ENCODE measurements around the gene PRRX2. TPM values are rescaled to one million over a fixed set of nuclear protein-coding genes. Genes with fewer than 3 reads are reported as not detected.

PRRX2 gene
- total RNA-seq, 1 experiment from 2014 or later: 12.7 TPM

DNA sequence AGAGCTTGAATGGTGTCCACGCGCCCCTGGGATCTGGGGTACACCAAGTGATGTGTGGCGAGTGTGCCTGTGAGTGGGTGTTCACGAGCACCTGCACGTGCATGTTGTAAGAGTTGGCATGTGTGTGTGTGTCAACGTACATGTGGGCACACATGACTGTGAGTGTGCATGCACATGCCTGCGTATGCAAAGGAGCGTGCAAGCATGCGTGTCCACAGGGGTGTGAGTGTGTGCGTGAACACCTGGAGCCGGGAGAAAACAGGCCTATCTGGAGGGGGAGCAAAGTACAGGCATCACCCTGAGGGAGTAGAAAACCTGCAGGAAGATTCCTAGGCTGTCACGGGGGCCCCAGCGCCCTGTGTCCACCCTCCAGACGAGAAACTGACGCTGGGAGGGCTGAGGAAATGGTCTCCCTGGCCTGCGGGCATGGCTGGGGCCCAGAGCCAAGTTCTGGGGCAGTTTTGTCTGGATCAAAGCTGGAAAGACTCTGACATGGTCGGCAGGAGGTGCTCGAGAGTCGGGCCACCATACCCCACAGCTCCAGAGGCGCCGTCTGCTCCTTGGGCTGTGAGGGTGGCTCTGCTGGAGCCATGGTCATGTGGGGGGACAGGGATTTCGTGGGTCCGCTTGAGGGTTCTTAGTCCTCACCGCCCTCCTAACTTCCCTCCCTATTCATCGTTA, 55.6 kb downstream of the PRRX2 start:
- POLR2A ChIA-PET (ENCODE audit: low non-redundant PET): no interaction called here
- no peak overlapping the region for H3K27ac ChIP-seq (ENCODE audit: low read depth, low read length, poor library complexity, severe bottlenecking)
- H3K27me3 ChIP-seq (replicated peaks; ENCODE audit: insufficient read depth, low read depth, low read length, poor library complexity): no peaks in the 10 kb centered on the region
- no peak for DNase-seq (ENCODE audit: low spot score)
- no peak overlapping the region for H3K4me3 ChIP-seq (ENCODE audit: low read depth, low read length, poor library complexity, severe bottlenecking)
- H3K4me1 ChIP-seq (ENCODE audit: insufficient read depth, low read length, poor library complexity, severe bottlenecking): peaks cover 8% of the 10 kb centered on the region
- intact Hi-C loops (cut with micrococcal nuclease; ENCODE audit: unreplicated experiment): no loop called here
- H3K9me3 ChIP-seq (ENCODE audit: low read depth, low read length, poor library complexity, severe bottlenecking): no peaks in the 10 kb centered on the region
- TF ChIP-seq EZH2 (IDR thresholded peaks at IDR 0.05; ENCODE audit: borderline replicate concordance, low read depth, low read length, poor library complexity, severe bottlenecking): no peak
- TF ChIP-seq, protein P1, sequence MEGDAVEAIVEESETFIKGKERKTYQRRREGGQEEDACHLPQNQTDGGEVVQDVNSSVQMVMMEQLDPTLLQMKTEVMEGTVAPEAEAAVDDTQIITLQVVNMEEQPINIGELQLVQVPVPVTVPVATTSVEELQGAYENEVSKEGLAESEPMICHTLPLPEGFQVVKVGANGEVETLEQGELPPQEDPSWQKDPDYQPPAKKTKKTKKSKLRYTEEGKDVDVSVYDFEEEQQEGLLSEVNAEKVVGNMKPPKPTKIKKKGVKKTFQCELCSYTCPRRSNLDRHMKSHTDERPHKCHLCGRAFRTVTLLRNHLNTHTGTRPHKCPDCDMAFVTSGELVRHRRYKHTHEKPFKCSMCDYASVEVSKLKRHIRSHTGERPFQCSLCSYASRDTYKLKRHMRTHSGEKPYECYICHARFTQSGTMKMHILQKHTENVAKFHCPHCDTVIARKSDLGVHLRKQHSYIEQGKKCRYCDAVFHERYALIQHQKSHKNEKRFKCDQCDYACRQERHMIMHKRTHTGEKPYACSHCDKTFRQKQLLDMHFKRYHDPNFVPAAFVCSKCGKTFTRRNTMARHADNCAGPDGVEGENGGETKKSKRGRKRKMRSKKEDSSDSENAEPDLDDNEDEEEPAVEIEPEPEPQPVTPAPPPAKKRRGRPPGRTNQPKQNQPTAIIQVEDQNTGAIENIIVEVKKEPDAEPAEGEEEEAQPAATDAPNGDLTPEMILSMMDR (conservative IDR thresholded peaks at IDR 0.05; ENCODE audit: low read depth, low read length): no peak; the same call in 1 of the 2 replicates
- H3K36me3 ChIP-seq (ENCODE audit: insufficient read depth, low read length, poor library complexity, severe bottlenecking): no peaks in the 10 kb centered on the region
- BruUV-seq (replicated peaks): no TSS peak
- CTCF ChIA-PET: no interaction called here

DNA sequence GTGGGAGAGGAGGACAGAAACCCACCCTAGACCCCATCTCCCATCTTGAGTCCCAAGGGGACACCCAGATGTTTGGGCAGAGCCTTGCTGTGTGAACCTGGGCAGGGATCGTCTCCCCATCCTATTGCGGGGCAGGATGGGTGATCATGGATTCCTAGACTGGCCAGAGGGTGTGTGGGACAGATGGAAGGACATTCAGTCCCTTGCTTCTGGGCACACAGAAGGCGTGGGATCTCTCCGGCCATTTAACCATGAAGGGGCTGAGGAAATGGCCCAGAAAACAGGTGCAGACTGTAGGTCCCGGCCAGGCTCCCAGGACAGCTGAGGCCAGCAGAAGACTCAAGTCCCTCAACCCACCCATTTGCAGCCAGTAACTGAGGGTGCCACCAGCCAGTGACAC, 57.5 kb downstream of the PRRX2 start:
- H3K36me3 ChIP-seq (ENCODE audit: insufficient read depth, low read length, poor library complexity, severe bottlenecking): no peaks in the 10 kb centered on the region
- CTCF ChIA-PET: no interaction called here
- BruUV-seq (replicated peaks): no TSS peak
- TF ChIP-seq, protein P1 (conservative IDR thresholded peaks at IDR 0.05; ENCODE audit: low read depth, low read length): no peak
- TF ChIP-seq EZH2 (IDR thresholded peaks at IDR 0.05; ENCODE audit: borderline replicate concordance, low read depth, low read length, poor library complexity, severe bottlenecking): no peak
- H3K4me1 ChIP-seq (ENCODE audit: insufficient read depth, low read length, poor library complexity, severe bottlenecking): peaks cover 21% of the 10 kb centered on the region
- no peaks in the 10 kb centered on the region for H3K9me3 ChIP-seq (ENCODE audit: low read depth, low read length, poor library complexity, severe bottlenecking)
- H3K27me3 ChIP-seq (replicated peaks; ENCODE audit: insufficient read depth, low read depth, low read length, poor library complexity): no peaks in the 10 kb centered on the region
- no peak for DNase-seq (ENCODE audit: low spot score)
- H3K4me3 ChIP-seq (ENCODE audit: low read depth, low read length, poor library complexity, severe bottlenecking): no peak overlapping the region
- no peak overlapping the region for H3K27ac ChIP-seq (ENCODE audit: low read depth, low read length, poor library complexity, severe bottlenecking)
- POLR2A ChIA-PET (ENCODE audit: low non-redundant PET): no interaction called here
- intact Hi-C loops (cut with micrococcal nuclease; ENCODE audit: unreplicated experiment): no loop called here

DNA sequence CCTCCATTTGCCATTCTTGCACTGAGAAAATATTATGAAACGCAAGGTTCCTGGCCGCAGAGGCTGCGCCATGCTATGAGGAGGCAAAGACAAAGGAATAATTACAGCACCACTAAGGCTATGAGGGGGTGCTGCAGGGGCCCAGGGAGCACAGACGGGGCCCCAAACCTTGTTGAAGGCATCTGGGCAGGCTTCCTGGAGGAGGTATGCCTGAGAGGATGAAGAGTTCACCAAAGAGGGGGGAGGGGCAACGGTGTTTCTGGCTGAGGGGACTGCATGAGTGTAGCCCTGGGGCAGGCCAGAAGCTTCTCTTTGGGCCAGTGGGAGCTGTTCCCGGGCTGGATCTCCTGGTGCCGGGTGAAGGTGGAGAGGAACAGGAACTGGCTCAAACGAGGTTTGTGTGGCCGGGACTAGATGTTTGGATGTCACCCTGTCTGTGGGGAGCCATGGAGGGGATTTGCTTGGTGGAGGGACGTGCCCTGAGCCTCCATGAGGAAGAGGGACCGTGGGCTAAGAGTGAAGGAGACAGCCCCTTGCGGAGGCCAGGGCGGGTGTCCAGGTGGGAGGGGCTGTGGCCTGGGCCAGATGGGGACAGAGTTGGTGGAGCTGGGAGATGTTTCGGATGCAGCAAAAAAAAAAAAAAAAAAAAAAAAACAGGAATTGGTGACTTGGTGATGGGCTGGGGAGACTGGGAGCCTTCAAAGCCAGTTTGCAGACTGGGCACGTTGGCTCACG, 59.2 kb downstream of the PRRX2 start:
- H3K27ac ChIP-seq (ENCODE audit: low read depth, low read length, poor library complexity, severe bottlenecking): no peak overlapping the region
- ChIA-PET CTCF (interaction anchor here (0.6 kb wide), 2 partner anchors 23 to 66 kb away, joined by 8 to 13 read pairs; no protein-coding TSS in a partner anchor), POLR2A (ENCODE audit: low non-redundant PET) (no interaction called here)
- no peak overlapping the region for H3K4me3 ChIP-seq (ENCODE audit: low read depth, low read length, poor library complexity, severe bottlenecking)
- H3K27me3 ChIP-seq (replicated peaks; ENCODE audit: insufficient read depth, low read depth, low read length, poor library complexity): no peaks in the 10 kb centered on the region
- BruUV-seq (replicated peaks): no TSS peak
- no peaks in the 10 kb centered on the region for H3K9me3 ChIP-seq (ENCODE audit: low read depth, low read length, poor library complexity, severe bottlenecking)
- no peak for DNase-seq (ENCODE audit: low spot score)
- TF ChIP-seq EZH2 (IDR thresholded peaks at IDR 0.05; ENCODE audit: borderline replicate concordance, low read depth, low read length, poor library complexity, severe bottlenecking): no peak
- no peaks in the 10 kb centered on the region for H3K36me3 ChIP-seq (ENCODE audit: insufficient read depth, low read length, poor library complexity, severe bottlenecking)
- H3K4me1 ChIP-seq (ENCODE audit: insufficient read depth, low read length, poor library complexity, severe bottlenecking): peaks cover 21% of the 10 kb centered on the region
- intact Hi-C loops (cut with micrococcal nuclease; ENCODE audit: unreplicated experiment): loop anchor here (5.0 kb wide), 1 partner anchor 82 kb away; the partner anchor contains the start of gene ASB6
